WTC11 (cell line): ENCODE data around the gene FHL3.

ENCODE experiments used
- CTCF ChIP-seq: fragments of 200-600 bp; IDR thresholded peaks from 2 replicates; pipeline ENCODE4 v1.8.0; 2022; ENCODE audit warnings: antibody characterized with exemption
- EMX1 ChIP-seq: fragments of 250-450 bp; sonication (Bioruptor Pico); IDR thresholded peaks from 2 replicates; pipeline ENCODE4 v1.8.0; 2021; ENCODE audit warnings: mild to moderate bottlenecking
- SMAD3 ChIP-seq: sonication (generic); formaldehyde crosslinking; IDR thresholded peaks from 2 replicates; pipeline ENCODE4 v1.8.0; 2022; ENCODE audit warnings: missing genetic modification reagents, mild to moderate bottlenecking, borderline replicate concordance
- TF ChIP-seq, protein P1 (sequence below): sonication (generic); formaldehyde crosslinking; IDR thresholded peaks from 2 replicates; pipeline ENCODE4 v1.8.0; 2022; ENCODE audit warnings: mild to moderate bottlenecking, missing genetic modification reagents
- TF ChIP-seq, protein P2 (sequence below): sonication (generic); formaldehyde crosslinking; IDR thresholded peaks from 2 replicates; pipeline ENCODE4 v1.8.0; 2022; ENCODE audit warnings: mild to moderate bottlenecking, missing genetic modification reagents

DNA sequence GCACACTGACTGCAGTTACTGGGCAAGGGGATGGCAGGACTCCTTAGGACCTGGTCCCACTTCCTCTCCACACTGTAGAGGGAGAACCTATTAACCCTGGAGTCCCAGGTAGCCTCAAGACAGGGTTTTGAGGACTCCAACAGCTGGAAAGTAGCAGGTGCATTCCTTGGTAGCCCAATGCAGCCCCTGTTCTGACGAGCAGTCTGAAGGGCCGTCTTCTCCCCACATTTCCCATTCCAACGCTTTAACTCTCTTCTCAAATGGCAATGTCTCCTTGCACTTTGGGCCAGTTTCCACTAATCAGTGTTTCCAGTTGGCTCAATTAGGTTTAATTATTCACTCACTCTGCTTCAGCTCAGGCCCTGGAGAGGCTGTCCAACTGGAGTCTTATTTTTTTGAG is 49.6 kb downstream of the FHL3 start:
- TF ChIP-seq CTCF = no peak
- TF ChIP-seq, protein P1, sequence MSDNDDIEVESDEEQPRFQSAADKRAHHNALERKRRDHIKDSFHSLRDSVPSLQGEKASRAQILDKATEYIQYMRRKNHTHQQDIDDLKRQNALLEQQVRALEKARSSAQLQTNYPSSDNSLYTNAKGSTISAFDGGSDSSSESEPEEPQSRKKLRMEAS (CRISPR knock-in tag) = no peak
- no peak for TF ChIP-seq EMX1 (CRISPR knock-in tag)
- TF ChIP-seq, protein P2, sequence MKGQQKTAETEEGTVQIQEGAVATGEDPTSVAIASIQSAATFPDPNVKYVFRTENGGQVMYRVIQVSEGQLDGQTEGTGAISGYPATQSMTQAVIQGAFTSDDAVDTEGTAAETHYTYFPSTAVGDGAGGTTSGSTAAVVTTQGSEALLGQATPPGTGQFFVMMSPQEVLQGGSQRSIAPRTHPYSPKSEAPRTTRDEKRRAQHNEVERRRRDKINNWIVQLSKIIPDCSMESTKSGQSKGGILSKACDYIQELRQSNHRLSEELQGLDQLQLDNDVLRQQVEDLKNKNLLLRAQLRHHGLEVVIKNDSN (CRISPR knock-in tag) = no peak
- no peak for TF ChIP-seq SMAD3 (CRISPR knock-in tag)
